Measurements from ENCODE around the gene LY9. TPM values are rescaled to one million over a fixed set of nuclear protein-coding genes. Genes with fewer than 3 reads are reported as not detected.

The LY9 gene
- total and polyA plus RNA-seq, 9 of the 15 experiments (the other 6 are each of a cell fraction or from before 2014, with no cell fraction given): not detected

- no peak for TF ChIP-seq DNMT1 (IDR thresholded peaks at IDR 0.05)
- no peak for TF ChIP-seq CBX2 (IDR thresholded peaks at IDR 0.05; ENCODE audit: insufficient read depth, low read length, poor library complexity, severe bottlenecking)
- TF ChIP-seq PHF20 (IDR thresholded peaks at IDR 0.05; ENCODE audit: partially characterized antibody): no peak
- peak; percentile 90 to 92 for TF ChIP-seq RAD21 (CRISPR knock-in tag; conservative IDR thresholded peaks at IDR 0.05 in 1 of 2, IDR thresholded peaks at IDR 0.05 in 1 of 2)
- TF ChIP-seq MYC (IDR thresholded peaks at IDR 0.05; ENCODE audit: low read depth, low read length): peak; percentile 48; the same call in 1 of the 2 replicates
- TF ChIP-seq MYC (CRISPR knock-in tag; IDR thresholded peaks at IDR 0.05; ENCODE audit: borderline replicate concordance, low read depth): no peak
- peak; percentile 73 for TF ChIP-seq REST (IDR thresholded peaks at IDR 0.05; ENCODE audit: borderline replicate concordance)
- TF ChIP-seq REST (CRISPR knock-in tag; IDR thresholded peaks at IDR 0.05; ENCODE audit: low read depth): no peak
- TF ChIP-seq TBL1XR1 (IDR thresholded peaks at IDR 0.05; ENCODE audit: low read length in 2 of 2): 0 out of 4 replicates have a peak, but pooled peaks of 1 of the 2 experiments have one; percentile 39
- peak; percentile 80 for TF ChIP-seq DEAF1 (CRISPR knock-in tag; IDR thresholded peaks at IDR 0.05)
- TF ChIP-seq HMBOX1 (IDR thresholded peaks at IDR 0.05): peak; percentile 37; the same call in 1 of the 2 replicates
- TF ChIP-seq SMC3 (conservative IDR thresholded peaks at IDR 0.05; ENCODE audit: insufficient read depth, low read depth, low read length): peak; percentile 52; the same call in 1 of the 2 replicates
- TF ChIP-seq ZKSCAN3 (CRISPR knock-in tag; IDR thresholded peaks at IDR 0.05): no peak
- no peak for TF ChIP-seq BCL6 (CRISPR knock-in tag; IDR thresholded peaks at IDR 0.05)
- TF ChIP-seq CTCF (IDR thresholded peaks at IDR 0.05 in 2 of 3, conservative IDR thresholded peaks at IDR 0.05 in 1 of 3; ENCODE audit: insufficient read depth in 2 of 3, low read depth in 1 of 3, low read length in 3 of 3): peak; percentile 77 to 90 (median 86)
- 0 out of 2 replicates have a peak, but pooled peaks have one; percentile 25 for TF ChIP-seq ZNF766 (CRISPR knock-in tag; conservative IDR thresholded peaks at IDR 0.05)
Observed at GRCh38 chr1:160768295-160768657, 27.7 kb upstream of the LY9 start (continued).

Data from K562 (cell line).